Activated T-cell treated with anti-CD3 and anti-CD28 coated beads, Interleukin-2, amount 50 U/mL, for 24 hours (primary cell): ENCODE results near the gene TAF10.

ENCODE experiments used
- DNase-seq: peaks from one replicate; pipeline ENCODE4 v3.0.0-alpha.2; 2020
- H3K27ac Mint-ChIP-seq: 2 replicates; pipeline ENCODE4 v1.8.0; 2020; ENCODE audit warnings: mild to moderate bottlenecking, mixed read lengths
- H3K27me3 Mint-ChIP-seq: 2 replicates; pipeline ENCODE4 v1.8.0; 2020; ENCODE audit warnings: mixed read lengths
- H3K36me3 Mint-ChIP-seq: 2 replicates; pipeline ENCODE4 v1.8.0; 2020; ENCODE audit warnings: low read depth, mixed read lengths
- H3K4me1 Mint-ChIP-seq: 2 replicates; pipeline ENCODE4 v1.8.0; 2020; ENCODE audit warnings: low read depth, mixed read lengths
- H3K4me3 Mint-ChIP-seq: 2 replicates; pipeline ENCODE4 v1.8.0; 2020; ENCODE audit warnings: mild to moderate bottlenecking, moderate library complexity, mixed read lengths
- H3K9me3 Mint-ChIP-seq: 2 replicates; pipeline ENCODE4 v1.8.0; 2020; ENCODE audit warnings: mixed read lengths

The TAF10 gene

GRCh38 chr11:6561288-6561687 is 50.7 kb downstream of the TAF10 start:
- no peak for DNase-seq
- Mint-ChIP-seq H3K4me1 (no peaks in the 10 kb centered on the region), H3K27me3 (no peaks in the 10 kb centered on the region), H3K9me3 (no peaks in the 10 kb centered on the region), H3K4me3 (no peak overlapping the region), H3K27ac (no peak overlapping the region), H3K36me3 (peaks cover 16% of the 10 kb centered on the region)
